Keratinocyte (primary cell): ENCODE measurements around the gene CDK14. TPM values are rescaled to one million over a fixed set of nuclear protein-coding genes. Genes with fewer than 3 reads are reported as not detected.

Experiments used
- DNase-seq: peaks from one replicate; pipeline ENCODE4 v3.0.0-alpha.2; 2011; ENCODE audit warnings: low read depth, missing footprints, low spot score
- FAIRE-seq: peaks from 2 replicates; lab custom pipeline; 2011; peaks lifted over from hg19 to GRCh38; lab: Jason Lieb, UNC
- H2AFZ ChIP-seq: 2 replicates; pipeline ENCODE4 v1.6.0; 2012; ENCODE audit warnings: low read length, control low read depth, inconsistent platforms; ENCODE audit not compliant: control insufficient read depth
- H3K27ac ChIP-seq: 2 replicates; pipeline ENCODE4 v1.5.1; 2011; ENCODE audit warnings: low read length; ENCODE audit not compliant: control insufficient read depth, insufficient read depth
- H3K27me3 ChIP-seq: 3 replicates; pipeline ENCODE4 v1.6.0; 2011; ENCODE audit warnings: low read length; ENCODE audit not compliant: control insufficient read depth, insufficient read depth; ENCODE audit errors: extremely low read depth
- H3K36me3 ChIP-seq, 2 experiments: 2 replicates in 1 of 2; 3 replicates in 1 of 2; pipeline ENCODE4 v1.5.1; 2011; ENCODE audit warnings: low read length in 2 of 2, mild to moderate bottlenecking in 1 of 2; ENCODE audit not compliant: control insufficient read depth in 2 of 2, insufficient read depth in 2 of 2; ENCODE audit errors: extremely low read depth in 1 of 2
- H3K4me1 ChIP-seq: 3 replicates; pipeline ENCODE4 v1.5.1; 2011; ENCODE audit warnings: low read length; ENCODE audit not compliant: control insufficient read depth, insufficient read depth; ENCODE audit errors: extremely low read depth
- H3K4me2 ChIP-seq: 3 replicates; pipeline ENCODE4 v1.6.0; 2011; ENCODE audit warnings: low read depth, low read length; ENCODE audit not compliant: control insufficient read depth, insufficient read depth; ENCODE audit errors: extremely low read depth
- H3K4me3 ChIP-seq, 3 experiments: fragments of 200-600 bp in 1 of 3; sonication (generic) in 1 of 3; 2 replicates in 2 of 3; 3 replicates in 1 of 3; pipeline ENCODE4 v1.5.1; 2011 to 2016; ENCODE audit warnings: low read length in 3 of 3, mild to moderate bottlenecking in 3 of 3, control low read depth in 2 of 3, inconsistent platforms in 1 of 3, low read depth in 1 of 3, mixed read lengths in 1 of 3, mixed run types in 1 of 3, moderate library complexity in 1 of 3; ENCODE audit not compliant: control insufficient read depth in 2 of 3, insufficient read depth in 2 of 3; ENCODE audit errors: extremely low read depth in 1 of 3
- H3K79me2 ChIP-seq: 2 replicates; pipeline ENCODE4 v1.6.0; 2012; ENCODE audit warnings: low read length; ENCODE audit not compliant: control insufficient read depth, insufficient read depth
- H3K9ac ChIP-seq: 3 replicates; pipeline ENCODE4 v1.6.0; 2011; ENCODE audit warnings: low read length; ENCODE audit not compliant: control insufficient read depth, insufficient read depth; ENCODE audit errors: extremely low read depth
- H3K9me1 ChIP-seq: 3 replicates; pipeline ENCODE4 v1.6.0; 2011; ENCODE audit warnings: low read length; ENCODE audit not compliant: control insufficient read depth, insufficient read depth; ENCODE audit errors: extremely low read depth
- H3K9me3 ChIP-seq: 2 replicates; pipeline ENCODE4 v1.5.1; 2012; ENCODE audit warnings: low read depth, low read length; ENCODE audit not compliant: control insufficient read depth
- H4K20me1 ChIP-seq: 3 replicates; pipeline ENCODE4 v1.6.0; 2011; ENCODE audit warnings: low read length; ENCODE audit not compliant: control insufficient read depth, insufficient read depth; ENCODE audit errors: extremely low read depth
- CTCF ChIP-seq, 3 experiments: IDR thresholded peaks in 1 of 3; conservative IDR thresholded peaks in 1 of 3; optimal IDR thresholded peaks in 1 of 3; 2 replicates in 2 of 3; 3 replicates in 1 of 3; pipeline versions ENCODE3 to v1.5.1; 2011; ENCODE audit warnings: low read length in 3 of 3, mild to moderate bottlenecking in 3 of 3, moderate library complexity in 2 of 3, control low read depth in 1 of 3, inconsistent platforms in 1 of 3; ENCODE audit not compliant: insufficient read depth in 2 of 3; ENCODE audit errors: extremely low read depth in 1 of 3
- EZH2 ChIP-seq: IDR thresholded peaks from one replicate; pipeline ENCODE4 v1.6.1; 2012; ENCODE audit warnings: inconsistent platforms, mild to moderate bottlenecking, low read length, moderate library complexity
- dilution Hi-C: fragments of 300-500 bp; cut with MboI; formaldehyde crosslinking; loops from one replicate; pipeline ENCODE4 v1.7.0; 2020; ENCODE audit warnings: low sequenced_read_pairs; ENCODE audit not compliant: extremely low pct_ligation_motif_present
- polyA plus RNA-seq, 5 experiments: library from polyadenylated mRNA; depleted of rRNA in 3 of 5; stranded (reverse) in 3 of 5; stranded (forward) in 1 of 5; unstranded in 1 of 5; fragments of >200 nt; gene quantifications; 1 replicate in 1 of 5; 2 replicates in 3 of 5; 3 replicates in 1 of 5; pipeline versions ENCODE4 v1.2.1 to v1.2.3, GENCODE V29; 2011 to 2012; ENCODE audit warnings: missing spikeins in 2 of 5, low read depth in 1 of 5, low replicate concordance in 1 of 5

CDK14 gene
- polyA plus RNA-seq, 1 donor (not counting 4 experiments of a cell fraction or from before 2014, with no cell fraction given) = 4.0 TPM

- no peaks in the 10 kb centered on the region for H4K20me1 ChIP-seq
- H3K9me3 ChIP-seq = no peaks in the 10 kb centered on the region
- H3K4me2 ChIP-seq = no peak overlapping the region
- dilution Hi-C loops = no loop called here
- DNase-seq = no peak
- H3K27me3 ChIP-seq = no peaks in the 10 kb centered on the region
- H3K9me1 ChIP-seq = no peaks in the 10 kb centered on the region
- no peak for FAIRE-seq
- no peak overlapping the region for H3K4me3 ChIP-seq
- TF ChIP-seq EZH2 (no peak), CTCF (optimal IDR thresholded peaks at IDR 0.05 in 1 of 3, IDR thresholded peaks at IDR 0.05 in 1 of 3, conservative IDR thresholded peaks at IDR 0.05 in 1 of 3; ENCODE audit: extremely low read depth in 1 of 3, insufficient read depth in 2 of 3, low read length in 3 of 3) (no peak)
- H3K79me2 ChIP-seq = no peaks in the 10 kb centered on the region
- H2AFZ ChIP-seq = no peak overlapping the region
- no peak overlapping the region for H3K9ac ChIP-seq
- no peaks in the 10 kb centered on the region for H3K36me3 ChIP-seq
- no peaks in the 10 kb centered on the region for H3K4me1 ChIP-seq
- H3K27ac ChIP-seq = no peak overlapping the region
Observed at GRCh38 chr7:91135703-91136430, 539.7 kb downstream of the CDK14 start.

GRCh38 chr7:91137153-91137787 lies 541.1 kb downstream of the CDK14 start:
- Histone ChIP-seq H3K79me2 (no peaks in the 10 kb centered on the region), H3K9me3 (no peaks in the 10 kb centered on the region), H3K9me1 (no peaks in the 10 kb centered on the region), H2AFZ (no peak overlapping the region), H3K9ac (no peak overlapping the region), H3K4me3 (no peak overlapping the region), H4K20me1 (no peaks in the 10 kb centered on the region), H3K27me3 (no peaks in the 10 kb centered on the region), H3K4me2 (no peak overlapping the region), H3K36me3 (no peaks in the 10 kb centered on the region), H3K4me1 (no peaks in the 10 kb centered on the region), H3K27ac (no peak overlapping the region)
- no peak for FAIRE-seq
- no peak for DNase-seq
- dilution Hi-C loops = no loop called here
- TF ChIP-seq EZH2 (no peak), CTCF (optimal IDR thresholded peaks at IDR 0.05 in 1 of 3, IDR thresholded peaks at IDR 0.05 in 1 of 3, conservative IDR thresholded peaks at IDR 0.05 in 1 of 3; ENCODE audit: extremely low read depth in 1 of 3, insufficient read depth in 2 of 3, low read length in 3 of 3) (no peak)
